GM19455 (cell line): ENCODE data around the gene MANF.

ENCODE experiments used
- ATAC-seq: cut with Tn5 transposase; IDR thresholded peaks from one replicate; pipeline ENCODE4 v1.9.1; 2021; ENCODE audit not compliant: unreplicated experiment

Gene MANF

GRCh38 chr3:51429138-51429537, 44.0 kb downstream of the MANF start:
- ATAC-seq = no peak

GRCh38 chr3:51434110-51434509, 49.0 kb downstream of the MANF start:
- ATAC-seq = no peak

GRCh38 chr3:51434746-51435327, 49.7 kb downstream of the MANF start:
- ATAC-seq = no peak

GRCh38 chr3:51436998-51437639, 52.0 kb downstream of the MANF start:
- ATAC-seq = no peak
